Islet precursor cell (in vitro differentiated cells): ENCODE measurements around the gene COL13A1.

ENCODE experiments used
- DNase-seq: peaks from one replicate; pipeline ENCODE4 v3.0.0-alpha.2; 2018

The COL13A1 gene

GRCh38 chr10:69792341-69792740, 9.4 kb upstream of the COL13A1 start:
- DNase-seq = no peak

DNA sequence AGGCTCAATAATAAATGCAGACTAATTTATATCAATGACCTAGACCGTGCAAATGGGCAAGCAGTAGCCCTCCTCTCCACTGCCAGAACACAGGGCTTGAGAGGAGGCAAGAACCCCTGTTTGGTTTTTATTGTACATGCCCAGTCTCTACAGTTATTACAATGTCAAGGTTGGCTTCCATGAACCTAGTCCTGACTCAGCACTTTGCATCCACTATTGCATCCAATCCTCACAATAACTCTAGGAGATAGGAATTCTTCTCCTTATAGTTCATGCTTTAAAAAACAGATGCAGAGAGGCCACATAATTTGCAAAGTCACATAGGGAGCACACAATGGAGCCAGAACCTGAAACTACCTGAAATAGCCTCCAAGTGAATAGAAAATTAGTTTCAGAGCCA, 7.0 kb upstream of the COL13A1 start:
- DNase-seq = no peak

DNA sequence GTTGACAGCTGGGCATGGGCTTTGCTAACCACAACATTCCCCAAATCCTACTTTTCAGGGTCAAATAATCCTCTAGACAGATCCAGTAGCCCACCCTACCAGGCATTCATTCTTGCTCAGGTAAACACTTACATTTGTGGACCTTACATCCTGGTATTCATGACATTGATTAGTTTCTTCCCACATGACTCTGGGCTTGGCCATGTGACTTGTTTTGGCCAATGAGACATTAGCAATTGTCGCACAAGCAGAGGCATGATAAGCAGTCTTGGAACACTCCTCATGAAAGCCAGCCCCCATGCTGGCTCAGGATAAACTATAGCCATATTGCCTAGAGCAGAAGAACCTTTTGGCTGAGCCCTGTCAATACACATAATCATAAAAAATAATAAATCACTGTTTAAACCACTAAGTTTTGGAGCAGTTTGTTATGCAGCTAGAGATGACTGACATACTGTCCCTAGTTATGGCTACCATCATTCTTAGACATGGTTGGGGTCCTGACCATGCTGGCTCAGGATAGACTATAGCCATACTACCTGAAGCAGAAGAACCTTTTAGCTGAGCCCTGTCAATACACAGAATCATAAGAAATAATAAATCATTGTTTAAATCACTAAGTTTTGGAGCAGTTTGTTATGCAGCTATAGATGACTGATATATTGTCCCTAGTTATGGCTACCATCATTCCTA, 6.3 kb upstream of the COL13A1 start:
- no peak for DNase-seq

DNA sequence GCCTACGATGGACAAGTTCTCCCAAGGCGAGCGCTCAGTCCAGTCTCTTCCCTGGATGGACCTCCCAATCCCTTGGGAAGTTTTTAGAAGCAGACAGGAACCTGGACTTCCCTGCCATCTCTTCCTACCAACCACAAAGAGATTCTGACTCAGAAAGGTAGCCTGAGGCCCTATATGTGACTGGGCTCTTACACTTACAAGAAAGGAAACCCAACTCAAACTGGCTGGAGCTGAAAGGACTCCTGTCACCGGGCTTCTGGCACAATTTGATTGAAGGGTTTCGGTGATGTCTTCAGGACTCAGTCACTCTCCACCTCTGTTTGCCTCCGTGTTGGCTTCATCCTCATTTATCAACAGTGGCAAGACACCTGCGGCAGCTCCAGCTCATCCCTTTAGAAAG, 3.7 kb upstream of the COL13A1 start:
- peak; percentile 61 for DNase-seq

GRCh38 chr10:69800109-69800508, 1.6 kb upstream of the COL13A1 start:
- peak; percentile 81 for DNase-seq

DNA sequence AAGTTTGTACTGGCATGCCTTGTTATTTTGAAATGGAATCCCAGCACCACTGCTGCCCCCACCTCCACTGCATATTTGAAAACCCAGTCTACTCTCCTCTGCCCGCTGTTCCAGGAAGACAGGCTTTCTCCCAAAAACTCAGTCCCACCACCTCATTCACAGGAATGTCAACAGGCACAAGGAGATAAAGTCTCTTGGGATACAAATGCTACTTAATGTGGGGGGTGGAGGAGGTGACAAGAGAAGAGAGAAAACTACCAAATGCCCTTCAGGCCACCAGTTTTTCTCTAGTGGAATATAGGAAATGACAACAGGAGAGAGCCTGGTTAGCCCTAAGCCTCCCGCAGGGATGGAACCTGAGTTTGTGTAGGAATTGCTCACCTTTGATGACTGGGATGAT, 1.0 kb upstream of the COL13A1 start:
- DNase-seq = no peak

- peak; percentile 93 for DNase-seq
These were observed 642 bp upstream of the COL13A1 start for GRCh38 chr10:69801094-69801433.

- DNase-seq = peak; percentile 75
These were observed 887 bp downstream of the COL13A1 start for GRCh38 chr10:69802424-69803161.

DNA sequence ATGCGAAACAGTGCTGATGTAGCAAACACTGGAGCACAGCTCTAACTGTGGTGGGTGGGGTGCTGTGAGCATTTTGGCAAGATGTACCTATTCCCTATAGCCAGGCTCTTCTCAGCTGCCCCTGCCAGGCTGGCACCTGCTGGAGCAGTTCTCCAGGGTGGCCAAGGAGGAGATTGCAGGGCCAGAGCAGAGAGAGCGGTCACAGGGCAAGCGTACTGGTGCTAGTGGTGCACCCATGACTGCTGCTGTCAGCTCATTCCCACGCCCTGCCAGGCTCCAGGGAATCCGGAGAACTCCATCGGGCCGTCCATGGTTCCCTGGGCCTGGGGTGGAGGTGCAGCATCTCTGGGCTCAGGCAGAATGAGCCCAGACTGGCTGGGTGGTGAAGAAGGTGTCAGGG, 2.1 kb downstream of the COL13A1 start:
- DNase-seq = no peak

GRCh38 chr10:69804775-69805174, 3.1 kb downstream of the COL13A1 start:
- DNase-seq = no peak

DNA sequence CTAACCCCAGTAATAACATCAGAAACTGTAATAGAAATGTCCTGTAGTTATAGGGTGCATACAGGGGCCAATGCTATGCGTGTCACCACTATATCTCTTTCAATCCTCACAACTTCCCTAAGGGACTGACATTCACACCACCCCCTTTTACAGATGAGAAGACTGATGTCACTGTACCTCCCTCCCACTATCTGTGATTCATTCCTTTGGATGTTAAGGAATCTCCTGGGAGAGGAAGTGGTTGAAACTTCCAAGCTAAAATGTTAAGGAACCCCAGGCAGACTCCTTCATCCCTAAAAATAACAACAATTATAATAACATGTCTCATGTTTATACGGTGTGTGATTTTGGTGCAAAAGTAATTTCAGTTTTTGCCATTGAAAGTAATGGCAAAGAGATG, 5.4 kb downstream of the COL13A1 start:
- no peak for DNase-seq

- DNase-seq = no peak
These were observed 6.0 kb downstream of the COL13A1 start for GRCh38 chr10:69807696-69808095.

GRCh38 chr10:69809318-69809717, 7.6 kb downstream of the COL13A1 start:
- no peak for DNase-seq

- no peak for DNase-seq
These were observed 8.4 kb downstream of the COL13A1 start for GRCh38 chr10:69810097-69810496.

DNA sequence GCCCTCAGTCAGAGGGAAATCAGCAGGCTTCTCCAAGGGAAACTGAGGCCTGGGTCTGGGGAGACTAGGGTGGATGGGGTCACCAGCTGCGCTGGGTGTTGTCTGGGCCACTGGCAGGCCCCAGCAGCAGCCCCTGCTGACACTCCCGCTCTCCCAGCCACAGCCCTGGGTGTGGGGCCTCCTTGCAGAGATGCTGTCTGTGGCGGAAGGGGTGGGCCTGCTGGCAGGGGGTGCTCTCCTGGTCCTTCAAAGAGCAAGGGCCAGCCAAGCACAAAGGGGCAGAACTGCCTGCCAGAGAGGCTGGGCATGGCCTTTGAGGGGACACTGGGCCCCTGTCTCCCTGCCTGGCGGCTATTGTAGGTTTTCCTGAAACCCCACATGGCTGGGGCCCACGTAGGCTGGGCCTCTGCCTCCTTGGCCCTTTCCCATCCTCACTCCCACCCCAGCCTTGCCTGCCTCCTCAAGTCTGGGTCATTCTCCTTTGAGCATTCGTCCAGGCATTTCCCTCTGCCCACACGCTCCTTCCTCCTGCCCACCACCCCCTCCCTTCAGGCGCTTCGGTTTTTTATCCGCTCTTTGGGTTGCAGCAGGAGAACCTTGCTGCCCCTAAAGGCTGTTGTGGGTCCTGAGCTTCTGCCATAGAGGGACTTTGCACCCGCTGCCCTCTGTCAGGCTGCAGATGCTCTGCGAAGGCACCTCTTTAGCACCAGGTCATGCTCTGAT, 9.1 kb downstream of the COL13A1 start:
- no peak for DNase-seq

DNA sequence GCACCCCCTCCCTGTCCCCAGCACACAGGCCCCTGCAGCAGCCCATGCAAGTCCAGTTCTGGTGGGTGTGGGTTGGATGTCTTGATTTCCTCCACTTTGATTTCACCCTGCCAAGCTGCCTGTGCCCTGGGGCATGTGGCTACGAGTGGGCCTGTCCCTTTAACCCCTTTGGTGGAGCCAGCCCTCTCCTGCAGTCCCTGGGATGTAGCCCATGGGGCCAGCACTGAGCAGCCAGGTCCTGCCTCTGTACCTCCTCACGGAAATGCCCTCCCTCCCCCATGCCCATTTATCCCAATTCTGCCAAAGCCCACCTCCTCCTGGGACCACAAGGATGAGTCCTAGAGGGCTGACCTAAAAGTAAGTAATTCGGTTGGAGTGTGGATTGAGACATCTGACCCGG, 11.9 kb downstream of the COL13A1 start:
- no peak for DNase-seq

- no peak for DNase-seq
These were observed 12.5 kb downstream of the COL13A1 start for GRCh38 chr10:69814251-69814650.

GRCh38 chr10:69815104-69815503, 13.4 kb downstream of the COL13A1 start:
- no peak for DNase-seq

DNA sequence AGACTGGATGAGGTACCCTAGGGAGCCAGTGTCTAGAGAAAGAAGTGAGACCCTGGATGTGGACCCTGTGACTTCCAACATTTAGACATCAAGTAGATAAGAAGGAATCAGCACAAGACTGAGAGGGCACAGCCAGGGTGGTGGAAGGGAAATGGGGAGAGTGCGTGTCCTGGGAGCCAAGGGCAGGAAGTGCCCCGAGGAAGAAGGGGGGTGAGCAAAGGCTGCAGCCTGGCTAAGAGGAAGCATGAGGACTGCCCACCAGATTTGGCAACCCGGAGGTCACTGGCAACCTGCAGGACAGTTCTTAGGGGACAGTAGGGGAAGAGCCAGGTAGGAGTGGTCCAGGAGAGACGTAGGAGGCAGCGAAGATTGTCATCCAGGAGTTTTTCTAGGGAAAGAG, 14.8 kb downstream of the COL13A1 start:
- no peak for DNase-seq

DNA sequence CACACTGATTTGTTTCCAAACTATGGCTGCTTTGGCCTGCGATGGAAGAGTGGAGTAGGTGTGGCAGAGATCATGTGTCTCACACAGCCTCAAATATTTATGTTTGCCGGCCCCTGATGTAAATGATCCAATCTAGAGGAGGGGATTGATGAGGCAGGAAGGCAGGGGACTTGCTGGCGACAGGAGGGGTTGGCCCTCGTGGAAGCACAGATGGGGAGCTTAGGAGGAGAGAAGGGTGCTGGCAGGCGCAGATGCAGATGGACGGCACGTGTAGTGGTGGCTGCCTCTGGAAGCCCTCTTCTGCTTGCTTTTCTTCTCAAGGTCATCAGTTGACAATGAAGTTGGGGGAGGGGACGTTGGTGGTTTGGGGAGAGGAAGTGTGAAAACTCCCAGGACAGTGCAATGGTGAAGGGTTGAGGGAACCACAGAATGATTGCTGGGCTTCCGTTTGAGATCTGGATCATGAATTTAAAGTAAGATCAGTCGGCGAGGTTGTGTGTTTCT, 15.4 kb downstream of the COL13A1 start:
- DNase-seq = no peak

GRCh38 chr10:69818676-69819239, 17.1 kb downstream of the COL13A1 start:
- no peak for DNase-seq

DNA sequence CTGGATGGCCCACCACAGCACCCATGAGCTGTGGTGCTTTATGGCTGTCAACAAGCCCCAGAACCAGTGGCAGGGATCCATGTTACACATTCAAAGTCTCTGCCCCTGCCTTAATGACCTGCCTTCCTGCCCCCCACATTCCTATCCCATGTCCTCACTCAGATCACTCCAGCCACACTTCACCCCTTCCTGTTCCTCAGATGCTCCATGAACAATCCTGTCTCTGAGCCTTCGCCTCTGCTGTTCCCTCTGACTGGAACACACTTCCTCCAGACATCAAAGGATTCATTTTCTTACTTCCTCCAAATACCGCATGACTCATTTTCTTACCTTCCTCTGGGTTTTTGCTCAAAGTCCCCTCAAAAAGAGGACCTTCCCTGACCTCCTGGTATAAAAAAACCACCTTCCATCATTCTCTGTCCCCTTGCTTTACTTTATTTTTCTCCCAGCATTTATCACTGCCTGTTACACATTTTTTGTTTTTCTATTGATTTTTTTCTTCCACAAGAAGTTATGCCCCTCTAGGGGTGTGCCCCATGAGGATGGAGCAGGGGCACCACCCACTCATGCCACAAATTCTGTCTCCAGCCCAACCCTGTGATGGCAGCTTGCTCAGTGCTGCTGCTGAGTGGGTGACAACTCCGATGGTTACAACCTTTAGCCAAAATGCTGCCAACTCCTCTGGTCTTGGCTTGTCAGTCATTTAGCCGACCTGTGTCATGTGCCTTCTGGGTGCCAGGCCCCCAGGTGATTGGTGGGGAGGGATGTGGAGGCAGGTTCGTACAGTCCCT, 18.2 kb downstream of the COL13A1 start:
- no peak for DNase-seq

DNA sequence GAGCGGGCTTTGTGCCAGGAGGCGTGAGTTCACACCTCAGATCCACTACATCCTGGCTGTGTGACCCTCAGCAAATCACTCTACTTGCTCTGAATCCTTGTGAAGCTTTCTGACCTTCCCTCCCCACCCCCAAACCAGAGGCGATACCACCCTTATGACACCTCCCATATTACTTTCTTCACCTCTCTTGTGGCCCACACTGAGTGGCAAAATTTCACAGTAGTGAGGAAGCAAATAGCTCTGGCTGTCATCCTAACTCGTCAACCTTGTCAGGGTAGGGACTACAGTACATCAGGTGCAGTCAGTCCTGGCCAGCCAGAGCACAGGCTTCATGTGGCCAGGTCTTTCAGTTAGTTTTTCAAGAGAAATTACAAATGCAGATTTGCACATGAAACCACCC, 19.1 kb downstream of the COL13A1 start:
- no peak for DNase-seq
